Vagina (tissue), 2 donors: ENCODE results near the gene HAUS2. TPM values are rescaled to one million over a fixed set of nuclear protein-coding genes. Genes with fewer than 3 reads are reported as not detected.

Experiments
- DNase-seq, 2 donors: peaks; one replicate each; pipeline ENCODE4 v3.0.0-alpha.2; 2017; ENCODE audit errors: extremely low spot score in 2 of 2
- H3K27ac ChIP-seq: fragments of 200-600 bp; sonication (generic); one replicate; pipeline ENCODE4 v1.5.1; 2019
- H3K27me3 ChIP-seq: fragments of 200-600 bp; sonication (generic); one replicate; pipeline ENCODE4 v1.5.1; 2019
- H3K36me3 ChIP-seq, 2 donors: fragments of 200-600 bp; sonication (generic); one replicate each; pipeline ENCODE4 v1.5.1; 2017 to 2019
- H3K4me1 ChIP-seq: fragments of 200-600 bp; sonication (generic); one replicate; pipeline ENCODE4 v1.5.1; 2019
- H3K4me3 ChIP-seq, 2 donors: fragments of 200-600 bp; sonication (generic); 1 replicate in 1 of 2; 2 replicates in 1 of 2; pipeline ENCODE4 v1.5.1; 2016 to 2019
- H3K9me3 ChIP-seq: fragments of 200-600 bp; sonication (generic); one replicate; pipeline ENCODE4 v1.5.1; 2019
- CTCF ChIP-seq, 3 experiments: fragments of 450-650 bp in 2 of 3; fragments of 200-600 bp in 1 of 3; sonication (generic) in 1 of 3; IDR thresholded peaks; one replicate each; pipeline ENCODE4 v1.5.1; 2017 to 2019; ENCODE audit warnings: antibody characterized with exemption in 3 of 3, mild to moderate bottlenecking in 2 of 3, moderate library complexity in 2 of 3
- POLR2A ChIP-seq, 2 donors: fragments of 450-650 bp; IDR thresholded peaks; one replicate each; pipeline ENCODE4 v1.6.1; 2017; ENCODE audit warnings: antibody characterized with exemption in 2 of 2, mild to moderate bottlenecking in 2 of 2, moderate library complexity in 2 of 2
- POLR2AphosphoS5 ChIP-seq, 2 donors: sonication (generic); formaldehyde crosslinking; IDR thresholded peaks; one replicate each; pipeline ENCODE4 v1.9.0; 2017; ENCODE audit warnings: antibody characterized with exemption in 2 of 2, mild to moderate bottlenecking in 2 of 2, low read depth in 1 of 2; ENCODE audit not compliant: insufficient read depth in 1 of 2
- intact Hi-C: fragments of 100-400 bp; cut with DNase I; formaldehyde crosslinking; loops from one replicate; pipeline ENCODE4 v1.15.1; 2023
- total RNA-seq: library from RNA; depleted of rRNA; stranded (reverse); fragments of >200 nt; gene quantifications from one replicate; pipeline ENCODE4 v1.2.3, GENCODE V29; 2016

HAUS2 gene
- total RNA-seq, 1 donor from 2014 or later: 25.8 TPM

- no peaks in the 10 kb centered on the region for H3K27me3 ChIP-seq
- H3K9me3 ChIP-seq: no peaks in the 10 kb centered on the region
- peaks cover 48% of the 10 kb centered on the region for H3K4me1 ChIP-seq
- peaks cover 0 to 9% of the 10 kb centered on the region in 2 donors for H3K36me3 ChIP-seq
- TF ChIP-seq POLR2AphosphoS5 (IDR thresholded peaks at IDR 0.05; ENCODE audit: insufficient read depth in 1 of 2, low read depth in 1 of 2) (no peak), POLR2A (IDR thresholded peaks at IDR 0.05) (no peak), CTCF (IDR thresholded peaks at IDR 0.05) (no peak)
- H3K27ac ChIP-seq: peak overlapping the region; percentile 83
- H3K4me3 ChIP-seq: peak overlapping the region; percentile 1 to 6
- DNase-seq: no peak
- intact Hi-C loops: no loop called here
Observed at GRCh38 chr15:42584031-42584765, 35.6 kb downstream of the HAUS2 start.

GRCh38 chr15:42590619-42591237, 42.1 kb downstream of the HAUS2 start:
- Histone ChIP-seq H3K36me3 (peaks cover 0 to 8% of the 10 kb centered on the region in 2 donors), H3K27me3 (no peaks in the 10 kb centered on the region), H3K9me3 (no peaks in the 10 kb centered on the region), H3K27ac (peak overlapping the region; percentile 1), H3K4me3 (no peak overlapping the region), H3K4me1 (peaks cover 26% of the 10 kb centered on the region)
- no peak for DNase-seq
- no peak for TF ChIP-seq POLR2A (IDR thresholded peaks at IDR 0.05)
- no peak for TF ChIP-seq POLR2AphosphoS5 (IDR thresholded peaks at IDR 0.05; ENCODE audit: insufficient read depth in 1 of 2, low read depth in 1 of 2)
- no peak for TF ChIP-seq CTCF (IDR thresholded peaks at IDR 0.05)
- intact Hi-C loops: no loop called here

GRCh38 chr15:42591238-42591934, 42.7 kb downstream of the HAUS2 start:
- peaks cover 27% of the 10 kb centered on the region for H3K4me1 ChIP-seq
- H3K27me3 ChIP-seq: no peaks in the 10 kb centered on the region
- intact Hi-C loops: no loop called here
- H3K9me3 ChIP-seq: no peaks in the 10 kb centered on the region
- peak overlapping the region; percentile 1 for H3K27ac ChIP-seq
- no peak overlapping the region for H3K4me3 ChIP-seq
- no peak for DNase-seq
- TF ChIP-seq POLR2A (IDR thresholded peaks at IDR 0.05) (no peak), CTCF (IDR thresholded peaks at IDR 0.05) (no peak), POLR2AphosphoS5 (IDR thresholded peaks at IDR 0.05; ENCODE audit: insufficient read depth in 1 of 2, low read depth in 1 of 2) (no peak)
- peaks cover 0 to 1% of the 10 kb centered on the region in 2 donors for H3K36me3 ChIP-seq

GRCh38 chr15:42592716-42593115, 44.1 kb downstream of the HAUS2 start:
- Histone ChIP-seq H3K4me3 (no peak overlapping the region), H3K36me3 (no peaks in the 10 kb centered on the region), H3K9me3 (no peaks in the 10 kb centered on the region), H3K27ac (peak overlapping the region; percentile 79), H3K27me3 (no peaks in the 10 kb centered on the region), H3K4me1 (peaks cover 28% of the 10 kb centered on the region)
- DNase-seq: no peak
- intact Hi-C loops: no loop called here
- TF ChIP-seq POLR2A (IDR thresholded peaks at IDR 0.05): no peak

- peaks cover 28% of the 10 kb centered on the region for H3K4me1 ChIP-seq
- DNase-seq: peak in 1 of 2 donors; percentile 89
Observed at GRCh38 chr15:42593143-42593542, 44.5 kb downstream of the HAUS2 start.

More at GRCh38 chr15:42593143-42593542, 44.5 kb downstream of the HAUS2 start:
- Histone ChIP-seq H3K4me3 (no peak overlapping the region), H3K27ac (peak overlapping the region; percentile 79), H3K36me3 (no peaks in the 10 kb centered on the region), H3K9me3 (no peaks in the 10 kb centered on the region), H3K27me3 (no peaks in the 10 kb centered on the region)
- no peak for TF ChIP-seq CTCF (IDR thresholded peaks at IDR 0.05)
- TF ChIP-seq POLR2AphosphoS5 (IDR thresholded peaks at IDR 0.05; ENCODE audit: insufficient read depth in 1 of 2, low read depth in 1 of 2): peak in 1 of 2 donors; percentile 57
- intact Hi-C loops: no loop called here
